K562 (cell line): ENCODE measurements around the gene VPS9D1. TPM values are rescaled to one million over a fixed set of nuclear protein-coding genes. Genes with fewer than 3 reads are reported as not detected.

Experiments
- BRCA1 ChIP-seq, 2 experiments: fragments of 450-650 bp in 1 of 2; sonication (generic) in 1 of 2; formaldehyde crosslinking in 1 of 2; IDR thresholded peaks; 2 replicates each; pipeline versions ENCODE4 v1.5.0 to v1.6.1; 2017 to 2020; ENCODE audit warnings: mild to moderate bottlenecking in 1 of 2, missing genetic modification reagents in 1 of 2
- MGA ChIP-seq: fragments of 450-650 bp; IDR thresholded peaks from 2 replicates; pipeline ENCODE4 v1.6.1; 2016; ENCODE audit warnings: mild to moderate bottlenecking, moderate library complexity
- MYBL2 ChIP-seq, 2 experiments: fragments of 450-650 bp in 1 of 2; sonication (generic) in 1 of 2; formaldehyde crosslinking in 1 of 2; IDR thresholded peaks; 2 replicates each; pipeline versions ENCODE4 v1.6.1 to v1.8.1; 2017 to 2022; ENCODE audit warnings: borderline replicate concordance in 1 of 2, inconsistent platforms in 1 of 2, low read depth in 1 of 2, mild to moderate bottlenecking in 1 of 2, missing genetic modification reagents in 1 of 2, moderate library complexity in 1 of 2
- RUNX1 ChIP-seq: sonication (generic); IDR thresholded peaks from 2 replicates; pipeline ENCODE4 v1.6.1; 2016; ENCODE audit warnings: antibody characterized with exemption, low read depth
- ZNF212 ChIP-seq: fragments of 450-650 bp; formaldehyde crosslinking; IDR thresholded peaks from 2 replicates; pipeline ENCODE4 v1.4.0; 2020; ENCODE audit warnings: mild to moderate bottlenecking
- polyA plus RNA-seq, 8 experiments: library from polyadenylated mRNA; depleted of rRNA in 4 of 8; stranded (reverse) in 5 of 8; unstranded in 3 of 8; fragments of >200 nt; fragmentation: Nextera tagmentation in 2 of 8; fragmentation: Illumina TruSeq in 1 of 8; extraction: Ambion mirVana in 2 of 8; extraction: Trizol in 1 of 8; gene quantifications; 2 replicates each; pipeline versions ENCODE4 v1.2.1 to v1.2.3, GENCODE V29; 2011 to 2014; ENCODE audit warnings: inconsistent platforms in 1 of 8, missing spikeins in 1 of 8
- total RNA-seq, 7 experiments: library from RNA; depleted of rRNA in 6 of 7; stranded (reverse); fragments of >200 nt in 6 of 7; fragmentation: Illumina TruSeq in 2 of 7; extraction: Trizol in 2 of 7; gene quantifications; 2 replicates each; pipeline versions ENCODE4 v1.2.1 to v1.2.3, GENCODE V29; 2011 to 2021; ENCODE audit warnings: low replicate concordance in 1 of 7

VPS9D1 gene
- total and polyA plus RNA-seq, 9 of the 15 experiments (the other 6 are each of a cell fraction or from before 2014, with no cell fraction given): 0.33 to 3.1 (median 1.1) TPM

- TF ChIP-seq MGA: peak; percentile 90; the same call in 1 of the 2 replicates
- TF ChIP-seq MYBL2 (IDR thresholded peaks at IDR 0.05; ENCODE audit: low read depth): no peak
- no peak for TF ChIP-seq MYBL2 (CRISPR knock-in tag; IDR thresholded peaks at IDR 0.05; ENCODE audit: borderline replicate concordance)
- no peak for TF ChIP-seq RUNX1
- no peak for TF ChIP-seq BRCA1 (IDR thresholded peaks at IDR 0.05)
- TF ChIP-seq BRCA1 (CRISPR knock-in tag; IDR thresholded peaks at IDR 0.05): no peak
- no peak for TF ChIP-seq ZNF212 (CRISPR knock-in tag)
Observed at GRCh38 chr16:89657442-89658220, 63.1 kb downstream of the VPS9D1 start, which contains the start of the genes CHMP1A and SPATA33 (continued).
